K562 (cell line): ENCODE data around the gene PEX10. TPM values are rescaled to one million over a fixed set of nuclear protein-coding genes. Genes with fewer than 3 reads are reported as not detected.

Experiments used
- ATAC-seq: fragments of 200-7000 bp; cut with Tn5 transposase; 3 replicates; pipeline ENCODE4 v1.9.1; 2020; ENCODE audit warnings: moderate library complexity
- BruUV-seq: library from RNA; stranded (reverse); fragments of 400-500 nt; replicated peaks from 2 replicates; lab custom pipeline; 2021; lab: Mats Ljungman, UMichigan
- CTCF ChIA-PET: fragments of 300-600 bp; formaldehyde crosslinking; extraction: SDS; loops from one replicate; lab custom pipeline; 2021; ENCODE audit warnings: low intra/inter-chr PET ratio; lab: Yijun Ruan, JAX
- POLR2A ChIA-PET: fragments of 300-600, 350-650 bp; sonication (Branson Sonifier 250); formaldehyde crosslinking; extraction: SDS; loops from one replicate; lab custom pipeline; 2021; ENCODE audit warnings: antibody characterized with exemption, inconsistent platforms; lab: Yijun Ruan, JAX
- DNase-seq, 4 experiments: peaks; one replicate each; pipeline versions ENCODE4 v3.0.0 to v3.0.0-alpha.2; 2011 to 2018; ENCODE audit warnings: low spot score in 3 of 4, mixed read lengths in 3 of 4; ENCODE audit errors: extremely low read depth in 1 of 4
- FAIRE-seq: peaks from 2 replicates; lab custom pipeline; 2011; peaks lifted over from hg19 to GRCh38; lab: Jason Lieb, UNC
- H2AFZ ChIP-seq: 2 replicates; pipeline ENCODE4 v1.6.0; 2011; ENCODE audit warnings: low read depth, low read length, control low read depth, inconsistent platforms
- H3K27ac ChIP-seq: fragments of 200-600 bp; 3 replicates; pipeline ENCODE4 v1.8.0; 2011; ENCODE audit warnings: low read depth, mild to moderate bottlenecking, control low read depth, inconsistent platforms, low read length, moderate library complexity, mixed read lengths; ENCODE audit errors: extremely low read depth
- H3K27me3 ChIP-seq, 2 experiments: fragments of 300-600 bp in 1 of 2; 2 replicates in 1 of 2; 3 replicates in 1 of 2; pipeline versions ENCODE4 v1.6.0 to v1.8.0; 2011; ENCODE audit warnings: inconsistent platforms in 2 of 2, low read length in 2 of 2, mild to moderate bottlenecking in 1 of 2, mixed read lengths in 1 of 2, moderate library complexity in 1 of 2; ENCODE audit not compliant: control insufficient read depth in 2 of 2, insufficient read depth in 2 of 2
- H3K36me3 ChIP-seq: fragments of 300-600 bp; 3 replicates; pipeline ENCODE4 v1.8.0; 2011; ENCODE audit warnings: mild to moderate bottlenecking, low read length, inconsistent platforms; ENCODE audit not compliant: control insufficient read depth, insufficient read depth
- H3K4me1 ChIP-seq, 2 experiments: fragments of 200-600 bp in 1 of 2; replicated peaks in 1 of 2; 2 replicates in 1 of 2; 3 replicates in 1 of 2; pipeline versions ENCODE4 v1.5.1 to v1.8.0; 2011; ENCODE audit warnings: inconsistent platforms in 2 of 2, low read length in 2 of 2, mild to moderate bottlenecking in 1 of 2, mixed read lengths in 1 of 2, moderate library complexity in 1 of 2; ENCODE audit not compliant: control insufficient read depth in 2 of 2, insufficient read depth in 2 of 2
- H3K4me2 ChIP-seq: 2 replicates; pipeline ENCODE4 v1.6.1; 2011; ENCODE audit warnings: low read length, control low read depth, inconsistent platforms, mixed read lengths; ENCODE audit not compliant: insufficient read depth
- H3K4me3 ChIP-seq: fragments of 200-600 bp; sonication (generic), shearing (Covaris generic); 2 replicates; pipeline ENCODE4 v1.5.1; 2016; ENCODE audit warnings: control low read depth, inconsistent platforms
- H3K79me2 ChIP-seq: fragments of 200-600 bp; 3 replicates; pipeline ENCODE4 v1.8.0; 2011; ENCODE audit warnings: low read length, inconsistent platforms; ENCODE audit not compliant: control insufficient read depth, insufficient read depth
- H3K9ac ChIP-seq, 2 experiments: 2 replicates each; pipeline versions ENCODE4 v1.6.0 to v1.6.1; 2011; ENCODE audit warnings: low read depth in 2 of 2, low read length in 2 of 2, control low read depth in 1 of 2, inconsistent platforms in 1 of 2, mild to moderate bottlenecking in 1 of 2, mixed read lengths in 1 of 2; ENCODE audit not compliant: insufficient read depth in 1 of 2
- H3K9me1 ChIP-seq: one replicate; pipeline ENCODE4 v1.6.0; 2011; ENCODE audit warnings: inconsistent platforms, mild to moderate bottlenecking, low read length, moderate library complexity; ENCODE audit not compliant: control insufficient read depth, insufficient read depth
- H3K9me3 ChIP-seq: replicated peaks from 2 replicates; pipeline ENCODE4 v1.5.1; 2011; ENCODE audit warnings: low read depth, low read length, inconsistent platforms; ENCODE audit not compliant: control insufficient read depth, insufficient read depth
- H4K20me1 ChIP-seq: replicated peaks from 2 replicates; pipeline ENCODE4 v1.6.1; 2011; ENCODE audit warnings: low read length, inconsistent platforms, mixed read lengths; ENCODE audit not compliant: control insufficient read depth, insufficient read depth
- BACH1 ChIP-seq: fragments of 200-800 bp; sonication (Bioruptor generic); IDR thresholded peaks from 2 replicates; pipeline ENCODE4 v1.6.1; 2016; ENCODE audit warnings: missing genetic modification characterization, missing compliant biosample characterization
- CAMTA2 ChIP-seq: fragments of 250-450 bp; sonication (Bioruptor Pico); conservative IDR thresholded peaks from 2 replicates; pipeline ENCODE4 v1.5.1; 2022
- CBX5 ChIP-seq: IDR thresholded peaks from 2 replicates; pipeline ENCODE4 v1.6.1; 2014; ENCODE audit warnings: low read depth, borderline replicate concordance
- CREM ChIP-seq: IDR thresholded peaks from 2 replicates; pipeline ENCODE4 v1.6.1; 2014; ENCODE audit warnings: antibody characterized with exemption, low read depth
- GABPB2 ChIP-seq: fragments of 250-450 bp; sonication (Bioruptor Pico); conservative IDR thresholded peaks from 2 replicates; pipeline ENCODE4 v1.5.1; 2021; ENCODE audit warnings: mild to moderate bottlenecking
- KLF1 ChIP-seq: fragments of 450-650 bp; IDR thresholded peaks from 2 replicates; pipeline ENCODE4 v1.6.1; 2016; ENCODE audit warnings: missing genetic modification characterization, missing compliant biosample characterization
- MYNN ChIP-seq, 2 experiments: sonication (generic); formaldehyde crosslinking in 1 of 2; IDR thresholded peaks; 2 replicates each; pipeline versions ENCODE4 v1.5.0 to v1.6.1; 2016 to 2020; ENCODE audit warnings: antibody characterized with exemption in 1 of 2, missing genetic modification reagents in 1 of 2
- POLR2G ChIP-seq: fragments of 200-400 bp; formaldehyde crosslinking; IDR thresholded peaks from 2 replicates; pipeline ENCODE4 v1.6.1; 2017; ENCODE audit warnings: low read depth, mild to moderate bottlenecking, antibody characterized with exemption, low read length, moderate library complexity
- SMAD3 ChIP-seq: fragments of 450-650 bp; formaldehyde crosslinking; conservative IDR thresholded peaks from 2 replicates; pipeline ENCODE4 v1.4.0; 2020; ENCODE audit warnings: mild to moderate bottlenecking
- SMARCE1 ChIP-seq: fragments of 450-650 bp; IDR thresholded peaks from 2 replicates; pipeline ENCODE4 v1.7.1; 2016; ENCODE audit warnings: mild to moderate bottlenecking
- STAG1 ChIP-seq: sonication (generic); formaldehyde crosslinking; IDR thresholded peaks from 2 replicates; pipeline ENCODE4 v1.5.0; 2020; ENCODE audit warnings: missing genetic modification reagents, borderline replicate concordance
- ZNF12 ChIP-seq: sonication (generic); formaldehyde crosslinking; IDR thresholded peaks from 2 replicates; pipeline ENCODE4 v1.4.0; 2020; ENCODE audit warnings: mild to moderate bottlenecking, missing genetic modification reagents
- ZNF239 ChIP-seq: fragments of 250-450 bp; sonication (Bioruptor Pico); IDR thresholded peaks from 2 replicates; pipeline ENCODE4 v1.4.0; 2020; ENCODE audit warnings: mild to moderate bottlenecking
- ZNF644 ChIP-seq: fragments of 200-800 bp; sonication (Bioruptor generic); IDR thresholded peaks from 2 replicates; pipeline ENCODE4 v1.6.1; 2016; ENCODE audit warnings: low read depth, missing genetic modification characterization, missing compliant biosample characterization
- WGBS: fragments of 100-300 bp; shearing (Covaris generic); methylation state at CpG from one replicate; pipeline ENCODE4 v1.1.6; 2016; ENCODE audit warnings: low coverage, mixed read lengths; ENCODE audit not compliant: insufficient coverage; ENCODE audit errors: missing lambda C conversion rate; 5-methylcytosine and 5-hydroxymethylcytosine counted together
- in situ Hi-C: fragments of 300-500 bp; cut with MboI; formaldehyde crosslinking; loops from 4 replicates; pipeline ENCODE4 v1.15.0; 2018; ENCODE audit warnings: inconsistent platforms, mixed read lengths
- intact Hi-C: fragments of 100-400 bp; cut with micrococcal nuclease; formaldehyde crosslinking; loops from 2 replicates; pipeline ENCODE4 v1.14.2; 2022
- polyA plus RNA-seq, 8 experiments: library from polyadenylated mRNA; depleted of rRNA in 4 of 8; stranded (reverse) in 5 of 8; unstranded in 3 of 8; fragments of >200 nt; fragmentation: Nextera tagmentation in 2 of 8; fragmentation: Illumina TruSeq in 1 of 8; extraction: Ambion mirVana in 2 of 8; extraction: Trizol in 1 of 8; gene quantifications; 2 replicates each; pipeline versions ENCODE4 v1.2.1 to v1.2.3, GENCODE V29; 2011 to 2014; ENCODE audit warnings: inconsistent platforms in 1 of 8, missing spikeins in 1 of 8
- total RNA-seq, 7 experiments: library from RNA; depleted of rRNA in 6 of 7; stranded (reverse); fragments of >200 nt in 6 of 7; fragmentation: Illumina TruSeq in 2 of 7; extraction: Trizol in 2 of 7; gene quantifications; 2 replicates each; pipeline versions ENCODE4 v1.2.1 to v1.2.3, GENCODE V29; 2011 to 2021; ENCODE audit warnings: low replicate concordance in 1 of 7
- TF ChIP-seq, protein P1 (sequence below): sonication (generic); formaldehyde crosslinking; IDR thresholded peaks from 2 replicates; pipeline ENCODE4 v1.9.0; 2022; ENCODE audit warnings: mild to moderate bottlenecking, missing genetic modification reagents
- TF ChIP-seq, protein P2 (sequence below): fragments of 250-450 bp; sonication (Bioruptor Pico); IDR thresholded peaks from 2 replicates; pipeline ENCODE4 v1.5.0; 2021; ENCODE audit warnings: mild to moderate bottlenecking, borderline replicate concordance
- TF ChIP-seq, protein P3 (sequence below), 3 experiments: IDR thresholded peaks in 2 of 3; conservative IDR thresholded peaks in 1 of 3; 2 replicates each; pipeline ENCODE4 v1.5.1; 2011 to 2012; ENCODE audit warnings: low read length in 3 of 3, mild to moderate bottlenecking in 3 of 3, control low read depth in 2 of 3, improper control_type of control experiment in 1 of 3, inconsistent platforms in 1 of 3, low read depth in 1 of 3, mixed read lengths in 1 of 3, moderate library complexity in 1 of 3; ENCODE audit not compliant: insufficient read depth in 2 of 3

PEX10 gene
- total and polyA plus RNA-seq, 9 of the 15 experiments (the other 6 are each of a cell fraction or from before 2014, with no cell fraction given): 0.03 to 26.2 (median 8.7) TPM

DNA sequence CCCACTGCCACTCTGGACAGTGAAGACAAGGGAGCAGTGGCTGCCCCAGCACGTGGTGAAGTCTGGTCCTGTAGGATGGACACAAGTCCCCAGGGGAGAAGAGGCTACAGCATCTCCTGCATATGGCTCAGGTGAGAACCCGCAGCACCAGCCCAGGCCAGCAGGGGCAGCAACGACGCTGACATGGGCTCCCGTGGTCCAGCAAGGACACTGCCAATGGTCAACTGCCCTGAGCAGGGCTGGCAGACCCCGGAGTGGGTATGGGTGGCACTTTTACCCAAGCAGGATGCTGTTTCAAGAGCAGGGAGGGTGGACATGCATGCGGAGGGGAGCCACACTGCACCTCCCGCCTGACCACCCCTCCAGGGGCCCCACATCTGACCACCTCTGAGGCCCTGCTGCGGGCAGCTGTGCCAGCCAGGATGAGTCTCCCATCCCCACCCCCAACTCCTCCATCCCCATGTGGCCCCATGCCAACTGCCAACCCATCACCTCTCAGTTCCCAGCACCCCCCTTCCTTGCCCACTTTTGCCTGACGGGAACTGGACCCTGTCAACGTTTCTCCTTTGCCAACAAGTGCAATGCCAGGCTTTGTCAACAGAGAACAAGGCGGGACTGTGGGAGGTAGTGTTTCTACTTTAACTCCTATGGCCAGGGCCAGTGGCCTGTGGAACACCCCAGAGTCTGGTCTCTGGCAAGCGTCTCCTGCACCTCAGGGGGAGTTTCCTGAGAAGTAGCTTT lies 29.6 kb downstream of the PEX10 start:
- intact Hi-C loops: no loop called here
- Histone ChIP-seq H3K4me2 (no peak overlapping the region), H3K4me1 (peaks cover 0 to 46% of the 10 kb centered on the region in 2 experiments; a peak in 2 of 5 replicates), H3K9me3 (no peaks in the 10 kb centered on the region), H2AFZ (no peak overlapping the region), H3K79me2 (no peaks in the 10 kb centered on the region), H3K4me3 (no peak overlapping the region), H4K20me1 (peaks cover 22% of the 10 kb centered on the region), H3K9ac (no peak overlapping the region), H3K27me3 (peaks cover 11 to 39% of the 10 kb centered on the region in 2 experiments; a peak in 4 of 5 replicates), H3K9me1 (no peaks in the 10 kb centered on the region), H3K27ac (no peak overlapping the region), H3K36me3 (no peaks in the 10 kb centered on the region; the same call in 2 of the 3 replicates)
- in situ Hi-C loops: no loop called here
- ChIA-PET CTCF (interaction anchor here (1.7 to 2.9 kb wide), 3 partner anchors 187 to 251 kb away, joined by 7 to 44 read pairs (median 13); partner anchors contain the start of gene FAAP20), POLR2A (interaction anchor here (0.6 to 1.9 kb wide), 4 partner anchors 187 to 366 kb away, joined by 3 to 8 read pairs (median 3); partner anchors contain the start of gene FAAP20)
- ATAC-seq (peak; percentile 78), FAIRE-seq (peak; percentile 82), DNase-seq (peak; percentile 60 to 73 (median 65))
- no TSS peak for BruUV-seq
- WGBS: 11% methylated on average over 13 of the region's 13 CpGs
- TF ChIP-seq BACH1 (tag) (no peak), SMAD3 (no peak), ZNF239 (CRISPR knock-in tag) (no peak), SMARCE1 (no peak), STAG1 (no peak; the same call in 1 of the 2 replicates), ZNF12 (CRISPR knock-in tag) (no peak), CBX5 (no peak), ZNF644 (no peak), CREM (peak; percentile 33; the same call in 1 of the 2 replicates), MYNN (IDR thresholded peaks at IDR 0.05) (0 out of 2 replicates have a peak, but pooled peaks have one; percentile 24), MYNN (CRISPR knock-in tag; IDR thresholded peaks at IDR 0.05) (no peak), POLR2G (peak; percentile 48), CAMTA2 (CRISPR knock-in tag) (no peak), KLF1 (no peak), GABPB2 (CRISPR knock-in tag) (no peak)
- TF ChIP-seq, protein P1, sequence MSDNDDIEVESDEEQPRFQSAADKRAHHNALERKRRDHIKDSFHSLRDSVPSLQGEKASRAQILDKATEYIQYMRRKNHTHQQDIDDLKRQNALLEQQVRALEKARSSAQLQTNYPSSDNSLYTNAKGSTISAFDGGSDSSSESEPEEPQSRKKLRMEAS: peak; percentile 25; the same call in 1 of the 2 replicates
- TF ChIP-seq, protein P2, sequence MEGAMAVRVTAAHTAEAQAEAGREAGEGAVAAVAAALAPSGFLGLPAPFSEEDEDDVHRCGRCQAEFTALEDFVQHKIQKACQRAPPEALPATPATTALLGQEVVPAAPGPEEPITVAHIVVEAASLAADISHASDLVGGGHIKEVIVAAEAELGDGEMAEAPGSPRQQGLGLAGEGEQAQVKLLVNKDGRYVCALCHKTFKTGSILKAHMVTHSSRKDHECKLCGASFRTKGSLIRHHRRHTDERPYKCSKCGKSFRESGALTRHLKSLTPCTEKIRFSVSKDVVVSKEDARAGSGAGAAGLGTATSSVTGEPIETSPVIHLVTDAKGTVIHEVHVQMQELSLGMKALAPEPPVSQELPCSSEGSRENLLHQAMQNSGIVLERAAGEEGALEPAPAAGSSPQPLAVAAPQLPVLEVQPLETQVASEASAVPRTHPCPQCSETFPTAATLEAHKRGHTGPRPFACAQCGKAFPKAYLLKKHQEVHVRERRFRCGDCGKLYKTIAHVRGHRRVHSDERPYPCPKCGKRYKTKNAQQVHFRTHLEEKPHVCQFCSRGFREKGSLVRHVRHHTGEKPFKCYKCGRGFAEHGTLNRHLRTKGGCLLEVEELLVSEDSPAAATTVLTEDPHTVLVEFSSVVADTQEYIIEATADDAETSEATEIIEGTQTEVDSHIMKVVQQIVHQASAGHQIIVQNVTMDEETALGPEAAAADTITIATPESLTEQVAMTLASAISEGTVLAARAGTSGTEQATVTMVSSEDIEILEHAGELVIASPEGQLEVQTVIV (CRISPR knock-in tag): no peak
- TF ChIP-seq, protein P3, sequence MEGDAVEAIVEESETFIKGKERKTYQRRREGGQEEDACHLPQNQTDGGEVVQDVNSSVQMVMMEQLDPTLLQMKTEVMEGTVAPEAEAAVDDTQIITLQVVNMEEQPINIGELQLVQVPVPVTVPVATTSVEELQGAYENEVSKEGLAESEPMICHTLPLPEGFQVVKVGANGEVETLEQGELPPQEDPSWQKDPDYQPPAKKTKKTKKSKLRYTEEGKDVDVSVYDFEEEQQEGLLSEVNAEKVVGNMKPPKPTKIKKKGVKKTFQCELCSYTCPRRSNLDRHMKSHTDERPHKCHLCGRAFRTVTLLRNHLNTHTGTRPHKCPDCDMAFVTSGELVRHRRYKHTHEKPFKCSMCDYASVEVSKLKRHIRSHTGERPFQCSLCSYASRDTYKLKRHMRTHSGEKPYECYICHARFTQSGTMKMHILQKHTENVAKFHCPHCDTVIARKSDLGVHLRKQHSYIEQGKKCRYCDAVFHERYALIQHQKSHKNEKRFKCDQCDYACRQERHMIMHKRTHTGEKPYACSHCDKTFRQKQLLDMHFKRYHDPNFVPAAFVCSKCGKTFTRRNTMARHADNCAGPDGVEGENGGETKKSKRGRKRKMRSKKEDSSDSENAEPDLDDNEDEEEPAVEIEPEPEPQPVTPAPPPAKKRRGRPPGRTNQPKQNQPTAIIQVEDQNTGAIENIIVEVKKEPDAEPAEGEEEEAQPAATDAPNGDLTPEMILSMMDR (IDR thresholded peaks at IDR 0.05 in 2 of 3, conservative IDR thresholded peaks at IDR 0.05 in 1 of 3; ENCODE audit: insufficient read depth in 2 of 3, low read depth in 1 of 3, low read length in 3 of 3): peak; percentile 61 to 65 (median 62)
